ENCODE measurements around the gene ROCK2. TPM values are rescaled to one million over a fixed set of nuclear protein-coding genes. Genes with fewer than 3 reads are reported as not detected.

Gene ROCK2
- total and polyA plus RNA-seq, 9 of the 15 experiments (the other 6 are each of a cell fraction or from before 2014, with no cell fraction given) = 4.9 to 30.6 (median 14.3) TPM

DNA sequence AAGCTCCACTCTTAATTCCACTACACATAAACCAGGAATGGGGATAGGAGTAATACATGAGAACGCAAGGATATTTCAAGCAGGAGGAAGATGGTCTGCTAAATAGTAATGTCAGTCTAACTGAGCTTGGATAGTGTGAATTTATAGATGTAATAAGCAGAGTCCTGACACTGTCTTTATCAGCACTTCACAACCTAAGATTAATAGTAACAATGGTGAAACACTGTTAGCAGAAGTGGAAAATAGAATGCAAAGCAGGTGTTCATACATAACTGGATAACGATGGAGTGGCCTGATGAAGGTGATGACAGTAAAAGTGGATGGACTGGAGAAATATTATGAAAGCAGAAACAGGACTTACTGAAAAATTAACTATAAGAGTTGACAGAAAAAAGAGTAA, 80.4 kb downstream of the ROCK2 start:
- no peak overlapping the region for H3K9ac ChIP-seq (ENCODE audit: insufficient read depth in 1 of 2, low read depth in 2 of 2, low read length in 2 of 2)
- FAIRE-seq (no peak), ATAC-seq (no peak), DNase-seq (ENCODE audit: extremely low read depth in 1 of 4, low spot score in 3 of 4) (no peak)
- H3K9me3 ChIP-seq (replicated peaks; ENCODE audit: control insufficient read depth, insufficient read depth, low read depth, low read length) = no peaks in the 10 kb centered on the region
- H3K4me1 ChIP-seq (replicated peaks in 1 of 2; ENCODE audit: control insufficient read depth in 2 of 2, insufficient read depth in 2 of 2, low read length in 2 of 2) = peaks cover 0 to 5% of the 10 kb centered on the region in 2 experiments; a peak in 1 of 5 replicates
- H2AFZ ChIP-seq (ENCODE audit: low read depth, low read length) = no peak overlapping the region
- no peaks in the 10 kb centered on the region; the same call in 2 of the 3 replicates for H3K36me3 ChIP-seq (ENCODE audit: control insufficient read depth, insufficient read depth, low read length)
- intact Hi-C loops (cut with micrococcal nuclease) (no loop called here), in situ Hi-C loops (cut with MboI) (no loop called here)
- H3K27ac ChIP-seq (ENCODE audit: extremely low read depth, low read depth, low read length) = no peak overlapping the region
- peaks cover 14% of the 10 kb centered on the region for H3K79me2 ChIP-seq (ENCODE audit: control insufficient read depth, insufficient read depth, low read length)
- TF ChIP-seq ZBTB1 (CRISPR knock-in tag; IDR thresholded peaks at IDR 0.05; ENCODE audit: borderline replicate concordance, low read depth) = no peak
- peak; percentile 4 for TF ChIP-seq MEIS2 (IDR thresholded peaks at IDR 0.05; ENCODE audit: partially characterized antibody)
- no peaks in the 10 kb centered on the region for H3K9me1 ChIP-seq (ENCODE audit: control insufficient read depth, insufficient read depth, low read length)
- BruUV-seq (replicated peaks) = no TSS peak
- no peaks in the 10 kb centered on the region for H4K20me1 ChIP-seq (replicated peaks; ENCODE audit: control insufficient read depth, insufficient read depth, low read length)
- H3K4me3 ChIP-seq = no peak overlapping the region
- ChIA-PET POLR2A (interaction anchor here (0.6 kb wide), 1 partner anchor 35 kb away, joined by 3 read pairs; no protein-coding TSS in a partner anchor), CTCF (ENCODE audit: low intra/inter-chr PET ratio) (no interaction called here)
- H3K27me3 ChIP-seq (ENCODE audit: control insufficient read depth in 2 of 2, insufficient read depth in 2 of 2, low read length in 2 of 2) = no peaks in the 10 kb centered on the region
- WGBS (ENCODE audit: insufficient coverage, low coverage, missing lambda C conversion rate) = 82% methylated on average over 2 of the region's 2 CpGs
- no peak overlapping the region for H3K4me2 ChIP-seq (ENCODE audit: insufficient read depth, low read length)

DNA sequence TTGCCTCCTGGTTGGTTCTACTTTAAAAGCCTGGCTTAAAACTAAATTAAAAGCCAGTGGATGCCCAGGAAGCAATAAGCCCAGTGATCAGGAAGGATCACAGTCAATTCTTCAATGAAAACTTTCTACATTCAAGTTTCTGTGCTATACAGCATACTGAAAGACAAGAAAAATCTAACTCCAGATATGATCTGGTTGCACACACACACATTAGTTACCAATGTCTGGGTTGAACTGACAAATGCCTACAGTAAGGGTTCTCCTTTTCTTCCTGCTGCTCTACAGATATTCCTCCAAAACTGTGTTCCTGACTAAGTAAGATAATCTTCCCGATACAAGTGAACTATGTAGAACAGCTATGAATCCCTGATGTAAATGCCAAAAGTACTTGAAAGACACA, 81.3 kb downstream of the ROCK2 start:
- H3K9me1 ChIP-seq (ENCODE audit: control insufficient read depth, insufficient read depth, low read length) = no peaks in the 10 kb centered on the region
- H3K9ac ChIP-seq (ENCODE audit: insufficient read depth in 1 of 2, low read depth in 2 of 2, low read length in 2 of 2) = no peak overlapping the region
- BruUV-seq (replicated peaks) = no TSS peak
- FAIRE-seq = no peak
- H3K36me3 ChIP-seq (ENCODE audit: control insufficient read depth, insufficient read depth, low read length) = no peaks in the 10 kb centered on the region; the same call in 2 of the 3 replicates
- ChIA-PET CTCF (ENCODE audit: low intra/inter-chr PET ratio) (no interaction called here), POLR2A (no interaction called here)
- no peaks in the 10 kb centered on the region for H3K27me3 ChIP-seq (ENCODE audit: control insufficient read depth in 2 of 2, insufficient read depth in 2 of 2, low read length in 2 of 2)
- no peak overlapping the region for H3K4me2 ChIP-seq (ENCODE audit: insufficient read depth, low read length)
- peaks cover 0 to 5% of the 10 kb centered on the region in 2 experiments; a peak in 1 of 5 replicates for H3K4me1 ChIP-seq (replicated peaks in 1 of 2; ENCODE audit: control insufficient read depth in 2 of 2, insufficient read depth in 2 of 2, low read length in 2 of 2)
- in situ Hi-C loops (cut with MboI) (no loop called here), intact Hi-C loops (cut with micrococcal nuclease) (no loop called here)
- H4K20me1 ChIP-seq (replicated peaks; ENCODE audit: control insufficient read depth, insufficient read depth, low read length) = no peaks in the 10 kb centered on the region
- H3K79me2 ChIP-seq (ENCODE audit: control insufficient read depth, insufficient read depth, low read length) = peaks cover 14% of the 10 kb centered on the region
- no peak; the same call in 1 of the 3 replicates for ATAC-seq
- H3K4me3 ChIP-seq = no peak overlapping the region
- H3K9me3 ChIP-seq (replicated peaks; ENCODE audit: control insufficient read depth, insufficient read depth, low read depth, low read length) = no peaks in the 10 kb centered on the region
- H3K27ac ChIP-seq (ENCODE audit: extremely low read depth, low read depth, low read length) = no peak overlapping the region
- DNase-seq (ENCODE audit: extremely low read depth in 1 of 4, low spot score in 3 of 4) = no peak
- no peak overlapping the region for H2AFZ ChIP-seq (ENCODE audit: low read depth, low read length)
- WGBS (ENCODE audit: insufficient coverage, low coverage, missing lambda C conversion rate) = 27% methylated on average over 1 of the region's 1 CpG
- TF ChIP-seq OTX1 (CRISPR knock-in tag; IDR thresholded peaks at IDR 0.05) (no peak), ZNF551 (CRISPR knock-in tag; IDR thresholded peaks at IDR 0.05) (no peak), ZNF212 (CRISPR knock-in tag; IDR thresholded peaks at IDR 0.05) (no peak), CBFA2T3 (IDR thresholded peaks at IDR 0.05) (peak; percentile 40; the same call in 1 of the 2 replicates), SRSF1 (IDR thresholded peaks at IDR 0.05; ENCODE audit: low read depth, low read length) (no peak)
